Activated CD8-positive, alpha-beta T cell treated with anti-CD3 and anti-CD28 coated beads for 36 hours (primary cell): ENCODE measurements around the gene S100A3. TPM values are rescaled to one million over a fixed set of nuclear protein-coding genes. Genes with fewer than 3 reads are reported as not detected.

Experiments
- ATAC-seq: fragments of 200-7000 bp; cut with Tn5 transposase; one replicate; pipeline ENCODE4 v1.10.0; 2021; ENCODE audit warnings: mild to moderate bottlenecking, moderate library complexity
- CTCF ChIA-PET: fragments of 350-600 bp; sonication (Branson Sonifier 250); formaldehyde crosslinking; loops from one replicate; lab custom pipeline; 2021; ENCODE audit warnings: antibody characterized with exemption; lab: Charles Lee
- POLR2A ChIA-PET: fragments of 350-600 bp; sonication (Branson Sonifier 250); formaldehyde crosslinking; loops from one replicate; lab custom pipeline; 2021; ENCODE audit warnings: antibody characterized with exemption; lab: Charles Lee
- DNase-seq: peaks from one replicate; pipeline ENCODE4 v3.0.0-alpha.2; 2020
- H3K27ac Mint-ChIP-seq: one replicate; pipeline ENCODE4 v1.8.0; 2021; ENCODE audit warnings: mild to moderate bottlenecking, mixed read lengths
- H3K27me3 Mint-ChIP-seq: one replicate; pipeline ENCODE4 v1.8.0; 2021; ENCODE audit warnings: mixed read lengths
- H3K36me3 Mint-ChIP-seq: one replicate; pipeline ENCODE4 v1.8.0; 2021; ENCODE audit warnings: low read depth, mixed read lengths
- H3K4me1 Mint-ChIP-seq: one replicate; pipeline ENCODE4 v1.8.0; 2021; ENCODE audit warnings: low read depth, mixed read lengths
- H3K4me3 Mint-ChIP-seq: one replicate; pipeline ENCODE4 v1.8.0; 2021; ENCODE audit warnings: mild to moderate bottlenecking, moderate library complexity, mixed read lengths
- H3K9me3 Mint-ChIP-seq: one replicate; pipeline ENCODE4 v1.8.0; 2021; ENCODE audit warnings: mixed read lengths
- intact Hi-C: fragments of 100-400 bp; cut with micrococcal nuclease; formaldehyde crosslinking; loops from one replicate; pipeline ENCODE4 v1.10.0; 2022
- total RNA-seq, 2 experiments: library from RNA; stranded (reverse); gene quantifications; one replicate each; pipeline ENCODE4 v1.2.3, GENCODE V29; 2021
- TF ChIP-seq, protein P1 (sequence below): fragments of 200-600 bp; IDR thresholded peaks from one replicate; pipeline ENCODE4 v1.8.0; 2022; ENCODE audit warnings: antibody characterized with exemption, mild to moderate bottlenecking

The S100A3 gene
- total RNA-seq, 2 experiments from 2014 or later: not detected

DNA sequence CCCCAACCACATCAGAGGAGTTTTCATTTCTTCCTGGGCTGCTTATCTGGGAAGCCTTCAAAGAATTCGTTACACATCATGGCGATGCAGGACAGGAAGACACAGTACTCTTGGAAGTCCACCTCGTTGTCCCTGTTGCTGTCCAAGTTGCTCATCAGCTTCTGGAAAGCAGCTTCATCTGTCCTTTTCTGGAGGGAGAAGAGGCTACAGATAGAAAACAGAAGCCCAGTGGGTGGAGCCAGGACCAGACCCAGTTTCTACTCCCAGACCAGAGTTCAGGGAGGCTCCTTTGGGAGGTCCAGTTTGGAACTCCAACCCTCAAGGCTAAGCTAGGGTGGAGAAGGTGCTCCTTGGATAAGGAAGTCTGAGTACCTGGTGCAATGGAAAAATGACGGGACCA, 5.3 kb downstream of the S100A3 start:
- H3K27ac Mint-ChIP-seq: peak overlapping the region; percentile 99
- intact Hi-C loops: no loop called here
- peak overlapping the region; percentile 90 for H3K4me3 Mint-ChIP-seq
- ChIA-PET CTCF (interaction anchor here (1.5 to 4.4 kb wide), 7 partner anchors 8 to 179 kb away, joined by 3 to 49 read pairs (median 21); partner anchors contain the start of genes CHTOP and S100A6), POLR2A (interaction anchor here (1.3 to 6.6 kb wide), 5 partner anchors 10 to 118 kb away, joined by 4 to 97 read pairs (median 4); partner anchors contain the start of genes CHTOP and S100A6)
- peaks cover 77% of the 10 kb centered on the region for H3K4me1 Mint-ChIP-seq
- DNase-seq: no peak
- H3K9me3 Mint-ChIP-seq: no peaks in the 10 kb centered on the region
- ATAC-seq: no peak
- no peaks in the 10 kb centered on the region for H3K27me3 Mint-ChIP-seq
- peaks cover 23% of the 10 kb centered on the region for H3K36me3 Mint-ChIP-seq
- TF ChIP-seq, protein P1, sequence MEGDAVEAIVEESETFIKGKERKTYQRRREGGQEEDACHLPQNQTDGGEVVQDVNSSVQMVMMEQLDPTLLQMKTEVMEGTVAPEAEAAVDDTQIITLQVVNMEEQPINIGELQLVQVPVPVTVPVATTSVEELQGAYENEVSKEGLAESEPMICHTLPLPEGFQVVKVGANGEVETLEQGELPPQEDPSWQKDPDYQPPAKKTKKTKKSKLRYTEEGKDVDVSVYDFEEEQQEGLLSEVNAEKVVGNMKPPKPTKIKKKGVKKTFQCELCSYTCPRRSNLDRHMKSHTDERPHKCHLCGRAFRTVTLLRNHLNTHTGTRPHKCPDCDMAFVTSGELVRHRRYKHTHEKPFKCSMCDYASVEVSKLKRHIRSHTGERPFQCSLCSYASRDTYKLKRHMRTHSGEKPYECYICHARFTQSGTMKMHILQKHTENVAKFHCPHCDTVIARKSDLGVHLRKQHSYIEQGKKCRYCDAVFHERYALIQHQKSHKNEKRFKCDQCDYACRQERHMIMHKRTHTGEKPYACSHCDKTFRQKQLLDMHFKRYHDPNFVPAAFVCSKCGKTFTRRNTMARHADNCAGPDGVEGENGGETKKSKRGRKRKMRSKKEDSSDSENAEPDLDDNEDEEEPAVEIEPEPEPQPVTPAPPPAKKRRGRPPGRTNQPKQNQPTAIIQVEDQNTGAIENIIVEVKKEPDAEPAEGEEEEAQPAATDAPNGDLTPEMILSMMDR: no peak

DNA sequence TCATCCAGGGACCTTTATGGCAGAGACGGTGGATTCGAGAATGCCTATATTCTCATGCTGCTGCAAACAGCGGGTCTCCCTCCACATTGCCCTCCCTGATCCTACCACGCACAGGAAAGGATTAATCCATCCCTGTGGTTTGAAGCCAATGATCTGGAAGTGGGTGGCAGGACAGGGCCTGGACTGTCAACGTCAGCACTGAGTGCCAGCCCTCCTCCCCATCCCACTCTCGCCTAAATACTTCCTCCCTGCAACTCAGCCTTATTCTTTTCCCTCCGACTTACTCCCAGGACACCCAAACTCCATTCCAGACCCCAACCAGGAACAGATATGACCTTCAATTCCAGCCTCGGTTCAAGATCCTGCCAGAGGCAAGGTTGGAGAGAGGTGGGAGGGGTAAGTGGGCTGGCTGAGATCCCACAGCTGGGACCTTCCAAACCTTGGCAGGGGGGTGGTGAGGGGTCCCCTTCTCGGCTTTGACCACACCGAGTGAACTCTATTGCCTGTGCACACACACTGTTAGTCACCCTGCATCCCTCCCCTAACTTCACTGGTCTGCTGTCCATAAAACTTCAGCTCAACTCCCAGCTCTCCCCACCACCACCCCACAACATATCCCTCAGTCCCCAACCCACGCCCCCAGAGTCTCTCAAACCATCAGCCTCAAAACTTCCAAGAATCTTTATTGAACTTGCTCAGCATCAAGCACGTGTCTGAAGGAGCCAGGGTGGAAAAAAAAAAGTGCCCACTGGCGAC, 5.9 kb downstream of the S100A3 start:
- H3K36me3 Mint-ChIP-seq: peaks cover 23% of the 10 kb centered on the region
- ChIA-PET CTCF (interaction anchor here (1.5 to 4.4 kb wide), 7 partner anchors 8 to 180 kb away, joined by 3 to 49 read pairs (median 21); partner anchors contain the start of genes CHTOP and S100A6), POLR2A (interaction anchor here (1.0 to 6.6 kb wide), 4 partner anchors 9 to 95 kb away, joined by 3 to 97 read pairs (median 5); partner anchors contain the start of genes CHTOP and S100A6)
- intact Hi-C loops: no loop called here
- no peaks in the 10 kb centered on the region for H3K9me3 Mint-ChIP-seq
- H3K4me1 Mint-ChIP-seq: peaks cover 80% of the 10 kb centered on the region
- ATAC-seq: no peak
- DNase-seq: no peak
- H3K27ac Mint-ChIP-seq: peak overlapping the region; percentile 99
- peak overlapping the region; percentile 90 for H3K4me3 Mint-ChIP-seq
- no peaks in the 10 kb centered on the region for H3K27me3 Mint-ChIP-seq
- TF ChIP-seq, protein P1: no peak

DNA sequence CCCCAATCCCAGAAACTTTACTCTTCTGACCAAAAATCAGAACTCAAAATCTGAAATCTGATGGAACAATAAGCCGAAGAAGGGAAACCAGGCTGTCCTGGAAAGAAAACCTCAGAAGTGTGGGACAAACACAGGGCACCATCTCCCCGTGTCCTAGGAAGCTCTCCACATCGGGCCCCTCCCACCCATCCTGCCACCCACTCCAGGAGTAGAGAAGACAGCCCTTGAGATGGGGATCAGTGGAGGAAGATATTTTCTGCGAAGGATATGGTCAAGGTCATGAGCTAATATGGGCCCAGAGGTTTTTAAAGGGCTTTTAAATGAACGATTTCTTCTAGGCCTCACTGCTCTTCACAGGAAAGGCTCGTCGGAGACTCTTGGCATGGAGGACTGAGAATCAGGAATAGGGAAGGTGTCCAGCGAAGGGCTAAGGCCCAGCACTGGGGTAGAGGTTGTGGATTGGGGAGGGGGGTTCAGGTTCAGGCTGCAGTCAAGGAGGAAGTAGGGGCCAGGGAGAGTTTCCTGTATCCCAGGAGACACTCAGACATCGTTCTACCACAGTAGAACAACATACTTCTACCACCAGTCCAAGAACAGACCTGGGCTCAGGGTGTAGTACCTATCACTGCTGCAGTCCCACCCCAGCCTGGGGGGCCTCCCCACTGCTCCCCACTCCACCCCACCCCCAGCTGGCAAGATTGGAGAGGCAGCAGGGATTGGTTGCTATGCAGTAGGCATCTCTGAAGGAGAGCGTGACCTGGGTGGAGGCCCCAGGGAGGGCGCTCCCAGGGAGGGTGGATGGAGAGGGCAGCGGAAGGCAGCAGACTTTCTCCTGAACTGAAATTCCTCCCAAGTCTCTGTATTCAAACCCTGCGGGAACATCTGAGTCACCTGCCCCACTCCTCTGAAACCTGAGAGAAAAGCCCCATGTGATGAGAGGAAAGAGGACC, 7.1 kb downstream of the S100A3 start:
- ChIA-PET CTCF (interaction anchor here (1.5 to 4.4 kb wide), 8 partner anchors 9 to 31 kb away, joined by 3 to 49 read pairs (median 14); no protein-coding TSS in a partner anchor), POLR2A (interaction anchor here (0.6 to 1.1 kb wide), 5 partner anchors 10 to 424 kb away, joined by 3 read pairs; no protein-coding TSS in a partner anchor)
- ATAC-seq (no peak), DNase-seq (no peak)
- intact Hi-C loops: no loop called here
- TF ChIP-seq, protein P1: no peak
- Mint-ChIP-seq H3K36me3 (peaks cover 23% of the 10 kb centered on the region), H3K4me3 (no peak overlapping the region), H3K27me3 (no peaks in the 10 kb centered on the region), H3K27ac (peak overlapping the region; percentile 91), H3K4me1 (peaks cover 82% of the 10 kb centered on the region), H3K9me3 (no peaks in the 10 kb centered on the region)

DNA sequence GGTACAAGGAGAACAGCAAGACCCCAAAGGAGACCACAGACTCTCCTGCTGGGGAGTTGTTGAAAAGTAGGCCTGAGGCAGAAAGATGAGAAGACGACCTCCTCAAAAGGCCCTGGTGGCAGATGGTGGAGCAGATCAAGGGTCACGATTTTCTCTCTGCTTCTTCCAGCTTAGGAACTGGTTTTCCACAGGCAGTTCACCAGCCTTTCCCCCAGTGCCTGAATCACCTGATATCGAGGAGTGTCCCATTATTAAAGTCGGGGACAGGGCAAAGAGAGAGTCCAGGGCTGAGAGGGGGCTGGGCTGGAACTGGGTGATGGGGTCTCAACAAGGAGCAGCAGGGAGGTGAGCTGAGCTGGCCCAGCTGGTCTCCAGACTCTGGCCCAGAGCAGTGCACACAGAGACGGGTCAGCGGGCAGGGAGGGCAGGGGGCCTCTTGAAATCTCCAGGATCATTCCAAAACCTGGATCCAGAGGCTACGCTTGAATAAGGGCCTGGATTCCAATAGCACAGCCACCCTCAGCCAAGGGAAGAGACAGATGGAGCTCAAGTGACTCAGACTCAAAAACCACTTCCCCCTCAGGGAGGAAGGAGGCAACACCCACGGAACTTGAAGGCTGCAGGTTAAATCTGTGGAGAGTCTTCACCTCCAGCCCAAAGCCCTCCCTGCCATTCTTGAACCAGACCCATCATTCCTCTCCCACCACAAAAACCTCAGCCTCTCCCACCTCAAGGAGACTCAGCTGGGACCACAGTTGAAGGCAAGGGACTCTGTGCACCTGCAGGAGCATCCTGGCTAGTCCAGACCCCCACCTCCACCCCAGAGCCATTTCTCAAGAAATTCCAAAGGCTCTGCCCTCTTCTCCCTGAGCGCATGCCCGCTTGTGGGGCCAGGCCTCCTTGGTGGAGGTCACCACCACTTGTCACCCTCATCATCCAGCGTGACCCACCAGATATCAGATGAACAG, 8.4 kb downstream of the S100A3 start, which contains the start of gene S100A5:
Gene S100A5, minus strand, starts transcription at position 541 of the 968 bp plus-strand sequence. CDS start 743 bp downstream, outside the sequence.
- ChIA-PET POLR2A (interaction anchor here (0.6 to 1.7 kb wide), 7 partner anchors 9 to 639 kb away, joined by 3 to 6 read pairs (median 3); partner anchors contain the start of gene S100A13), CTCF (interaction anchor here (0.7 to 3.7 kb wide), 9 partner anchors 8 to 77 kb away, joined by 3 to 20 read pairs (median 5); no protein-coding TSS in a partner anchor)
- H3K27ac Mint-ChIP-seq: peak within 1 kb of the TSS; percentile 91
- peaks cover 79% of the 10 kb centered on the region for H3K4me1 Mint-ChIP-seq
- H3K4me3 Mint-ChIP-seq: peak within 1 kb of the TSS; percentile 46
- ATAC-seq (peak; percentile 8), DNase-seq (peak; percentile 70)
- TF ChIP-seq, protein P1: no peak
- H3K36me3 Mint-ChIP-seq: peaks cover 23% of the 10 kb centered on the region
- intact Hi-C loops: no loop called here
- H3K27me3 Mint-ChIP-seq: no peaks in the 10 kb centered on the region
- no peaks in the 10 kb centered on the region for H3K9me3 Mint-ChIP-seq
